IgD-negative memory B cell (primary cell): Measurements from ENCODE around the gene TTLL11. TPM values are rescaled to one million over a fixed set of nuclear protein-coding genes. Genes with fewer than 3 reads are reported as not detected.
A peak's percentile ranks its signal among the peaks of the same experiment; 100 is the strongest.
"Not testable (repeated sequence)": the region's sequence is repeated elsewhere in the genome, so short reads cannot be mapped to it uniquely, and the experiment has no call there.

Source experiments
- H3K27ac Mint-ChIP-seq, 3 donors: one replicate each; pipeline ENCODE4 v1.8.0; 2020 to 2022; ENCODE audit warnings: mild to moderate bottlenecking in 3 of 3, mixed read lengths in 3 of 3, moderate library complexity in 1 of 3
- H3K27me3 Mint-ChIP-seq: one replicate; pipeline ENCODE4 v1.8.0; 2021; ENCODE audit warnings: mixed read lengths
- H3K36me3 Mint-ChIP-seq: one replicate; pipeline ENCODE4 v1.8.0; 2020; ENCODE audit warnings: mild to moderate bottlenecking, mixed read lengths
- H3K4me1 Mint-ChIP-seq, 3 donors: one replicate each; pipeline ENCODE4 v1.8.0; 2020 to 2022; ENCODE audit warnings: mixed read lengths in 3 of 3, mild to moderate bottlenecking in 1 of 3
- H3K4me3 Mint-ChIP-seq, 4 donors: one replicate each; pipeline ENCODE4 v1.8.0; 2020 to 2022; ENCODE audit warnings: mild to moderate bottlenecking in 4 of 4, mixed read lengths in 4 of 4, moderate library complexity in 3 of 4
- H3K9me3 Mint-ChIP-seq, 3 donors: one replicate each; pipeline ENCODE4 v1.8.0; 2020 to 2021; ENCODE audit warnings: mixed read lengths in 3 of 3, mild to moderate bottlenecking in 1 of 3
- polyA plus RNA-seq: library from polyadenylated mRNA; unstranded; fragments of 300-500 nt; fragmentation: Illumina TruSeq; gene quantifications from one replicate; pipeline ENCODE4 v1.2.3, GENCODE V29; 2021

TTLL11 gene
- polyA plus RNA-seq, 1 donor from 2014 or later, result 6.0 TPM

GRCh38 chr9:122087406-122088200 is 5.5 kb downstream of the TTLL11 start:
- peaks cover 4% of the 10 kb centered on the region for H3K36me3 Mint-ChIP-seq
- H3K27ac Mint-ChIP-seq, result no peak overlapping the region
- no peaks in the 10 kb centered on the region for H3K27me3 Mint-ChIP-seq
- H3K4me1 Mint-ChIP-seq, result peaks cover 15 to 30% (median 22%) of the 10 kb centered on the region in 3 donors
- H3K9me3 Mint-ChIP-seq, result no peaks in the 10 kb centered on the region
- no peak overlapping the region for H3K4me3 Mint-ChIP-seq

GRCh38 chr9:122086873-122087272 is 6.2 kb downstream of the TTLL11 start:
- no peak overlapping the region for H3K27ac Mint-ChIP-seq
- H3K27me3 Mint-ChIP-seq, result no peaks in the 10 kb centered on the region
- H3K4me1 Mint-ChIP-seq, result peaks cover 11 to 26% (median 18%) of the 10 kb centered on the region in 3 donors
- H3K36me3 Mint-ChIP-seq, result peaks cover 4% of the 10 kb centered on the region
- no peaks in the 10 kb centered on the region for H3K9me3 Mint-ChIP-seq
- H3K4me3 Mint-ChIP-seq, result peak overlapping the region in 1 of 4 donors; percentile 14

GRCh38 chr9:122085260-122085659 is 7.8 kb downstream of the TTLL11 start:
- H3K4me1 Mint-ChIP-seq, result peaks cover 5 to 16% (median 9%) of the 10 kb centered on the region in 3 donors
- no peak overlapping the region for H3K27ac Mint-ChIP-seq
- H3K9me3 Mint-ChIP-seq, result no peaks in the 10 kb centered on the region
- peaks cover 4% of the 10 kb centered on the region for H3K36me3 Mint-ChIP-seq
- no peak overlapping the region for H3K4me3 Mint-ChIP-seq
- H3K27me3 Mint-ChIP-seq, result no peaks in the 10 kb centered on the region

- no peaks in the 10 kb centered on the region for H3K9me3 Mint-ChIP-seq
- H3K27ac Mint-ChIP-seq, result no peak overlapping the region
- no peak overlapping the region for H3K4me3 Mint-ChIP-seq
- H3K27me3 Mint-ChIP-seq, result no peaks in the 10 kb centered on the region
- H3K4me1 Mint-ChIP-seq, result peaks cover 4 to 12% (median 5%) of the 10 kb centered on the region in 3 donors
- H3K36me3 Mint-ChIP-seq, result peaks cover 4% of the 10 kb centered on the region
Observed at GRCh38 chr9:122084026-122084675, 9.0 kb downstream of the TTLL11 start.

GRCh38 chr9:122080986-122081385 is 12.1 kb downstream of the TTLL11 start:
- Mint-ChIP-seq H3K36me3 (peaks cover 6% of the 10 kb centered on the region), H3K27me3 (no peaks in the 10 kb centered on the region), H3K4me3 (no peak overlapping the region), H3K9me3 (peaks cover 2 to 10% (median 7%) of the 10 kb centered on the region in 3 donors), H3K4me1 (peaks cover 0 to 7% (median 0%) of the 10 kb centered on the region in 3 donors), H3K27ac (no peak overlapping the region)

GRCh38 chr9:122078557-122078956 is 14.6 kb downstream of the TTLL11 start:
- Mint-ChIP-seq H3K4me3 (no peak overlapping the region), H3K27me3 (no peaks in the 10 kb centered on the region), H3K9me3 (peaks cover 2 to 10% (median 7%) of the 10 kb centered on the region in 3 donors), H3K27ac (no peak overlapping the region), H3K36me3 (peaks cover 9% of the 10 kb centered on the region), H3K4me1 (no peaks in the 10 kb centered on the region)

- Mint-ChIP-seq H3K9me3 (peaks cover 2 to 10% (median 7%) of the 10 kb centered on the region in 3 donors), H3K27me3 (no peaks in the 10 kb centered on the region), H3K36me3 (peaks cover 10% of the 10 kb centered on the region), H3K4me1 (peaks cover 0 to 2% (median 0%) of the 10 kb centered on the region in 3 donors), H3K4me3 (peak overlapping the region in 2 of 4 donors; percentile 18 to 55), H3K27ac (no peak overlapping the region)
Observed at GRCh38 chr9:122076773-122077172, 16.3 kb downstream of the TTLL11 start.

GRCh38 chr9:122076117-122076516 is 17.0 kb downstream of the TTLL11 start:
- peaks cover 2 to 10% (median 7%) of the 10 kb centered on the region in 3 donors for H3K9me3 Mint-ChIP-seq
- no peak overlapping the region for H3K4me3 Mint-ChIP-seq
- peaks cover 10% of the 10 kb centered on the region for H3K36me3 Mint-ChIP-seq
- peaks cover 0 to 2% (median 0%) of the 10 kb centered on the region in 3 donors for H3K4me1 Mint-ChIP-seq
- no peak overlapping the region for H3K27ac Mint-ChIP-seq
- no peaks in the 10 kb centered on the region for H3K27me3 Mint-ChIP-seq

- H3K9me3 Mint-ChIP-seq, result peaks cover 2 to 10% (median 7%) of the 10 kb centered on the region in 3 donors
- peaks cover 0 to 2% (median 0%) of the 10 kb centered on the region in 3 donors for H3K4me1 Mint-ChIP-seq
- no peaks in the 10 kb centered on the region for H3K27me3 Mint-ChIP-seq
- H3K36me3 Mint-ChIP-seq, result peaks cover 10% of the 10 kb centered on the region
- H3K4me3 Mint-ChIP-seq, result peak overlapping the region in 1 of 4 donors; percentile 3
- no peak overlapping the region for H3K27ac Mint-ChIP-seq
Observed at GRCh38 chr9:122075135-122076030, 17.7 kb downstream of the TTLL11 start.

- peaks cover 1 to 4% (median 2%) of the 10 kb centered on the region in 3 donors for H3K9me3 Mint-ChIP-seq
- H3K27me3 Mint-ChIP-seq, result no peaks in the 10 kb centered on the region
- H3K4me1 Mint-ChIP-seq, result peaks cover 0 to 2% (median 2%) of the 10 kb centered on the region in 3 donors
- H3K4me3 Mint-ChIP-seq, result no peak overlapping the region
- H3K36me3 Mint-ChIP-seq, result peaks cover 11% of the 10 kb centered on the region
- H3K27ac Mint-ChIP-seq, result no peak overlapping the region
Observed at GRCh38 chr9:122071715-122072114, 21.4 kb downstream of the TTLL11 start.

- H3K27ac Mint-ChIP-seq, result no peak overlapping the region
- no peaks in the 10 kb centered on the region for H3K27me3 Mint-ChIP-seq
- peaks cover under 1 to 4% (median 1%) of the 10 kb centered on the region in 3 donors for H3K9me3 Mint-ChIP-seq
- H3K4me3 Mint-ChIP-seq, result no peak overlapping the region
- peaks cover 8% of the 10 kb centered on the region for H3K36me3 Mint-ChIP-seq
- H3K4me1 Mint-ChIP-seq, result peaks cover 0 to 2% (median 2%) of the 10 kb centered on the region in 3 donors
Observed at GRCh38 chr9:122070728-122071515, 22.2 kb downstream of the TTLL11 start.

- not testable (repeated sequence) for H3K4me1 Mint-ChIP-seq, H3K36me3 Mint-ChIP-seq, H3K27me3 Mint-ChIP-seq, H3K4me3 Mint-ChIP-seq, H3K27ac Mint-ChIP-seq, H3K9me3 Mint-ChIP-seq
Observed at GRCh38 chr9:122066680-122067079, 26.4 kb downstream of the TTLL11 start.

- Mint-ChIP-seq H3K9me3 (peaks cover 1 to 4% (median 3%) of the 10 kb centered on the region in 3 donors), H3K4me3 (no peak overlapping the region), H3K4me1 (peaks cover 0 to 2% (median 0%) of the 10 kb centered on the region in 3 donors), H3K36me3 (peaks cover 5% of the 10 kb centered on the region), H3K27ac (no peak overlapping the region), H3K27me3 (no peaks in the 10 kb centered on the region)
Observed at GRCh38 chr9:122065923-122066629, 27.0 kb downstream of the TTLL11 start.
